ENCODE data around the gene WDR48.

The WDR48 gene

GRCh38 chr3:39102504-39103323 lies 50.9 kb downstream of the WDR48 start:
- no peak for DNase-seq (ENCODE audit: low read depth)

GRCh38 chr3:39103324-39103693 lies 51.5 kb downstream of the WDR48 start:
- DNase-seq (ENCODE audit: low read depth) = no peak

DNA sequence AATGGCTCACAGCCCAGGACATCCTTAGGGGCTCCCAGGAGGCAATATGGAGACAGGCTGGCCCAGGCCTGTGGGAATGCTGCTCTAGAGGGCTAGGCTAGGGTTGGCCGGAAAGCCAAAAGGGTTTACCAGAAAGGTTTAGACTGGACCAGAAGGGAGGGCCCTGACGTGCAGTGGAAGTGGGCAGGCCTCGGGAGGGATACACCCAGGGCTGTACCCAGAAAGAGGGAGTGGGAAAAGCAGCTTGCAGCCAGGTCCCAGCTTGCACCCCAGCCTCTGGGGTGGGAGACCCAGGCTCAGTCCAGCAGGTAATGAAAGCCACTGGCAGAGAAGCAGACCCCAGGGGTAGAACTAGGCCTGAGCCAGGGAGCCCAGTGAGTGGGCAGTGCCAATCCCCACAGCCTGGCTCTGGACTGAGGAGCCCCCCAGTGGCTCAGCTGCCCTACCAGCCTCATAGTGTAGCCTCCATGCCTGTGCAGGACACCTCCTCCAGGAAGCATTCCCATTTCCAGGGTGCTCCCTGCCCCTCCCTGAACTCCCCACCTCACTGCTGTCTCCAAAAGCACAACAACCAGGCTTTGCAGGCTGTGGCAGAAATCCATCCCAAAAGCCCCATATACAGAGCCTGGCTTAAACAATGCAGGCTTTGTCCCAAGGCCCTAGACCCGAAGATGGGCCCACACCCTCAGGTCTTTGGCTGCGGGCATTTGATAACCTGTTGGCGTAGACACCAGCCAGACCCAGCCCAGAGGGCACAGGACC lies 52.2 kb downstream of the WDR48 start:
- DNase-seq (ENCODE audit: low read depth) = no peak

DNA sequence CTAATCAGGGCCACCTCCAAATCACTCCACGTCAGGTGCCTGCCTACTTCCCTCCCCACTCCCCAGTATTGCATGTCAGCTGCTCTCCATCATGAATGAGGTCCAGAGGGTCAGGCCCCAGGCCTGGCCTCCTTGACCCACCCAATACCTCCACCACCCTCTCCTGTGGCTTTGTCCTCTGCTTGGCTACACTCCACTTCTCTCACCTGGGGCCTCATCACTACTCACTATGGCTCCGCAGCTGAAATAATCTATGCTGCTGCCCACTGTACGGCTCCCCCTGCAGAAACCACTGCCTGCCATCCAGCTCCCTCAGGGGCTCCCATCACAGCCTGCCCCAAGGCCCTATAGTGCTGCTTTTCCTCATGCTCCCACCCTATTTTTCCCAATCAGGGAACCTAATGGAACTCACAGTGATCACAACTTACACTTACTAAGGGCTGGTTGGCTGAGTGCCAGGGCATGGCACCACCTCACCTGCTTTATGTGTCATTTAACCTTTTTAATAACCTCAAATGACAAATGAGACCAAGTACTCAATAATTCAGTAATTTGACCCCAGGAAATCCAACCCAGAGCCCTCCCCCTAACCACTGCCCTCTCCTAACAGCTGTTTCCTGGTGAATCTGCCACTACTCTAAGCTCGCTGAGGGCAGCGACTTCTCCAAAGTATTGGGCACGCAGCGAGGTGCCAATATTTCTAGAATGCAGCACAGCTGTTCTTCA lies 53.3 kb downstream of the WDR48 start:
- no peak for DNase-seq (ENCODE audit: low read depth)

GRCh38 chr3:39105687-39106063 lies 53.9 kb downstream of the WDR48 start:
- no peak for DNase-seq (ENCODE audit: low read depth)

DNA sequence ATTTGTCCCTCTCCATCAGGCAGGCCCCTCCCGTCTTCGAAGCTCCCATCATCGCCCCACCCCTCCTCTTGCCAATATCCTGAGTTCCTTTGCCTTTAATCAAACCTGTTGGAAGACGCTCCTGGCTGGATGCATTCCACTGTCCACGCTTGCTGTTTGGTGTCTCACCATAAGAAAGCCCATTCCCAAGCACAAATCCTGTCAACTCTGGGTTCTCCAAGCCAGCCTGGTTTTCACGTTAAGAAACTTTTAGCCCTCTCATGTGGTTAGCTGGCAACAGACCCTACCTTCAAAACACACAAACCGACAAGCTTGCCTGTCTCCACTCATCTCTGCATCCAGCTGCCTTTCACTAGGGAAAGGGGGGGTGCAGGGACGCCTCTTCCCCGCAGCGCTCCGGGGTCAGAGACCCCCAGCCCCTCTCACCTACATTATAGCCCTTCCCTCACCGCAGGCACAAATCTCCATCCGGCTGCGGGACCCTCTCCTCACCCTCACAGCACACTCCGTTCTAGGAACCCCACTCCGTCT lies 54.5 kb downstream of the WDR48 start:
- no peak for DNase-seq (ENCODE audit: low read depth)

DNA sequence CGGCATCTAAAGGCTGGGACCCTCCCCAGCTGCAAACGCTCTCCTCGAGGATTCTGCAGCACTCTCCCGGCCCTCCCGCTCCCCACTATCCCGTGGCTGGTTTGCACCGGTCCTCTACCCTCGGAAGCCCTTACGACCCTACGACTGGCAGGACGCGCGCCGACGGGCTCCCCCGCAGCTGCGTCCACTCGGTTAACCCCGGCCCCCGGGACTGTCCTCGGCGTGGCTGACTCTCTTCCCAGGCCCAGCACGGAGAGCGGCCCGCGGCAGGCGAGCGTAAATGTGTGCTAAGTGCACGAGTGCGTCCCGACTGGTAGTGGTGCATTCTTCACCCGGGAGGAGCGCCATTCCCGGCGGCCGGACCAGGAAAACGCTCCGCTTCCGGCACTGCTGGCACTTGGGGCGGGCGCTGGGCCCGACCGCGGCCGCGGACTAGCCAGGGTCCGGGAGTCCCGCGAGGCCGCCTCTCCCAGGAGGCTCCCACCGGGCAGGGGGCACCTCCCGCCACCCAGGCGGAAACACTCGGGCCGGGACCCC lies 55.1 kb downstream of the WDR48 start:
- DNase-seq (ENCODE audit: low read depth) = peak; percentile 20

GRCh38 chr3:39107388-39108199 lies 55.8 kb downstream of the WDR48 start, which contains the start of the genes GORASP1 and TTC21A:
TSS of gene GORASP1 (minus strand) at chr3:39107627. CDS start at chr3:39107541, 86 bp downstream.
TSS of gene TTC21A (plus strand) at chr3:39107680. CDS start at chr3:39107838, 158 bp downstream.
- DNase-seq (ENCODE audit: low read depth) = peak; percentile 58

- DNase-seq (ENCODE audit: low read depth) = no peak
Measured at GRCh38 chr3:39108200-39108710, 56.4 kb downstream of the WDR48 start.

GRCh38 chr3:39109086-39109485 lies 57.3 kb downstream of the WDR48 start:
- no peak for DNase-seq (ENCODE audit: low read depth)

- DNase-seq (ENCODE audit: low read depth) = no peak
Measured at GRCh38 chr3:39110041-39110639, 58.3 kb downstream of the WDR48 start.

DNA sequence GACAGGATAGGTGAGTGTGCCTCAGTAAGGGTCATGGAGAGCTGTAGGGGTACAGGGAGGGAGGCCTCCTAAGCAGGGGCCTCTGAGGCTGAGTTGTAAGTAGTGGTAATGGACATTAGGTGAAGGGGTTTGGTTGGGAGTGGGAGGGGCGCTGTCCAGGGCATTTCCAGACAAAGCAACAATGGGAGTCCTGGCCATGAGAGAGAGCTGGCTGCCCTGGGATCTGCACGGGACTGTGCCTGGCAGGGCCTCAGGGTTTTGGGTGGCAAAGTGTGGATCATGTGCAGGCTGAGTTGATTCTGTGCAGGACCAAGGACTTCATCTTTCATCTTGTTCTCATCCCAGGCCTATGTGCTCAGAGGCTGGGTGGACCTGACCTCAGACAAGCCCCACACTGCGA lies 60.3 kb downstream of the WDR48 start:
- no peak for DNase-seq (ENCODE audit: low read depth)

DNA sequence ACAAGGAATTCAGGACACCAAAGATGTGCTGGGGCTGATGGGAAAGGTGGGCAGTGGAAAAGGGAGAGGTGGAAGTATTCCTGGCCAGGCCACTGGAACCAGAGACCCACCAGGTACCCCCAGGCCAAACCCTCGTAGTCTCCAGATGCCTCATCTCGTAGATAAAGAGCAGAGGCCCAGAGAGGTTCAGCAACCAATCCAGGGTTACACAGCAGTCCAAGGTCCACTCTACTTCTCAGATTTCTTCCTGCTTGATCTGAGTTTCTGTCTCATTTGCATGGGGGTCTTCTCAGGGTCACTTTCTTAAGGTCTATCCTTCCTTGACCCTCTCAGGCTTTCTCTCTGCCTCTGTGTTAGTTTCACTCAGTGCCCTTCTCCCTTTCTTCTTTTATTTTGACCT lies 60.7 kb downstream of the WDR48 start:
- no peak for DNase-seq (ENCODE audit: low read depth)

- DNase-seq (ENCODE audit: low read depth) = no peak
Measured at GRCh38 chr3:39113291-39113690, 61.5 kb downstream of the WDR48 start.

- DNase-seq (ENCODE audit: low read depth) = no peak
Measured at GRCh38 chr3:39114456-39114855, 62.6 kb downstream of the WDR48 start.

- no peak for DNase-seq (ENCODE audit: low read depth)
Measured at GRCh38 chr3:39115870-39116269, 64.1 kb downstream of the WDR48 start.

GRCh38 chr3:39118079-39118478 lies 66.3 kb downstream of the WDR48 start:
- no peak for DNase-seq (ENCODE audit: low read depth)

GRCh38 chr3:39118931-39119660 lies 67.3 kb downstream of the WDR48 start:
- DNase-seq (ENCODE audit: low read depth) = no peak

DNA sequence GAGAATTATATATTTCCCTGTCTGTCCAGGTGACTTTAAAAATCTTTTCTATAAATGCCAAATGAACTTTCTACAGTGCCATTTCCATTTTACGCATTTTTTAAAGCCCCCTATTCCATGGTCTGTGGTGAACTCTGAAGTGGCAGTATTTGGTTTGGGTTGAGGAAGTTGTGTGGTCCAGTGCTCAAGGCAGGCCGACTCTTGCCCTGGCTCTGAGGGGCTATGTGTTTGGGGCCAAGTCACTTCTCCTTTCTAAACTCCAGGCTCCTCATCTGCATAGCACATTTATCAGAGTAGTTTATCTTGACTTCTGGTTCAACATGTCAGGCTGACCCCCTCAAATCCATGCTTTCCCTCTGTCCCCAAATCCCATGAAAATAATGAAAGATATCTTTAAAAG lies 69.8 kb downstream of the WDR48 start:
- no peak for DNase-seq (ENCODE audit: low read depth)

GRCh38 chr3:39122813-39123212 lies 71.0 kb downstream of the WDR48 start:
- no peak for DNase-seq (ENCODE audit: low read depth)

All from CMK (cell line).